ENCODE data around the gene ADARB2.

The ADARB2 gene

GRCh38 chr10:1661859-1662437 is 75.4 kb downstream of the ADARB2 start:
- no peak for DNase-seq (ENCODE audit: low read depth)

DNA sequence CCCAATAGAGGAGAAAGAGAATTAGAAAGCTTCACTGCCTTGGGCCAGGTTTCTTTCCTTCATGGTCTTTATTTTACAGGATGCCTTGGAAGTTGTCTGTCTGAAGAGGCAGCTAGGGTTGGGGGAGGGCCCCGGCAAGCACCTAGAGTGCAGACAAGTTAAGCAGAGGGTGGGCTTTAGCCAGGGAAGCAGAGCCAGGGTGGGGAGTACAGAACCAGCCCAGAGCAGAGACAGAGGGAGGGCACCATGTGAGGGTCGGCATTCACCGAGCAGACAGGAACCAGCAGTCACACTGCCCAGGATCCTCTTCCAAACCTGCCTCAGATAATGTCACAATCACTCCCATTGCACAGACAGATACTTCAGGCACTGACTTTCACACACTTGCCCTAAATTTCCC is 75.9 kb downstream of the ADARB2 start:
- no peak for DNase-seq (ENCODE audit: low read depth)

- no peak for DNase-seq (ENCODE audit: low read depth)
Observed at GRCh38 chr10:1660815-1661214, 76.5 kb downstream of the ADARB2 start.

DNA sequence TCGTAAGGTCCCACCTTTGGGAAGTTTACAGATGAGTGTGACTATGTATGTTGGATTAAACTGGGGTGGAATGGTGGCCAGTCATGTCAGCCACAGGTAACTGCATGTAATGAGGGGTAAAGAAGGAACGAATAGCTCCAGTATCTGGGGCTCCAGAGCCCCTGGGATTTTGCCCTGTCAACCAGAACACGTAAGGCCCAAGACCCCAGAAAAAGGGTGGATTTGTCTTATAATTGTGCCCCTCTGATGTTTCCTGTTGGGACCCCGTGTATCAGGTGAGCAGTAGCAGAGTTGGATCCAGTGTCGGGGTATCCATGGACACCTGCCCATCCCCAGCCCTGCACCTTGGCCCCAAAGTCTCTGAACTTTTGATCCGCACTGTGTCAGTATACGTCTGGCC is 76.9 kb downstream of the ADARB2 start:
- no peak for DNase-seq (ENCODE audit: low read depth)

GRCh38 chr10:1659221-1659791 is 78.0 kb downstream of the ADARB2 start:
- DNase-seq (ENCODE audit: low read depth): no peak

DNA sequence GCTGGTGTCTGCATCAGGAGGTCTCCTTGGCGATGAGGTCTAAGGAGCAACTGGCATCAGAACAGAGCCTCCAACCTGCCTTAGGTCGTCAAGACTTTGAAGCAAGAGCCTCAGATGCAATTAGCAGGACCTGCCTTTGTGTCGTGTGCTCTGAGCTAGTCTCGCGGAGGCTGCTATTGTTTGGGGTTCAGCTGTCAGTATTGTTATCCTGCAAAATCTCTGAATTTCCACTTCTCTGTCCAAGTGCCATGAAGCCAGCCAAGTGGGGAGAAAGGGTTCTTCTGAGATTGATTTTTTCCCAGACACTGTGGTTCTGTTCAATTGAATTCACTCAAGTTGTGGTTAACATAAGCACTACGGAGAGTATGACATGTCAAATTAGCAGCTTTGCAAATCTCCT is 78.7 kb downstream of the ADARB2 start:
- DNase-seq (ENCODE audit: low read depth): no peak

GRCh38 chr10:1657479-1657878 is 79.8 kb downstream of the ADARB2 start:
- no peak for DNase-seq (ENCODE audit: low read depth)

DNA sequence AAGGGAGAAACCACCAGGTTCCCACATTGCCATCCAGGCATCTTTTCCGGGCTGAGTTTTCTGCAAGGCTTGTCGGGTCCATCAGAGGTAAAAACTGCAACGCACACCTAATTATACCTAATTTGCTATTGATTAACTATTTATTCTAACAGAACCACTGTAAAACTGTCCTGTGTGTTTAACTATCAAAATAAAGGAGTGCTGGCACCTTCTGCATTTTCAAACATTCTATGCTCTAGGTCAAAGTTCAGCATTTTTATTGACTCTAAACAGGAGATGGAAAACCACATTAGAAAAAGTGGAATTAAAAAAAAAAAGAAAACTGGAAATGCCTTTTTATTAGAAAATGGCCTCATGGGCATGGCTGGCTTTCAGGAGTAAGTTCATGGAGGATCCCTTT is 82.0 kb downstream of the ADARB2 start:
- DNase-seq (ENCODE audit: low read depth): no peak

DNA sequence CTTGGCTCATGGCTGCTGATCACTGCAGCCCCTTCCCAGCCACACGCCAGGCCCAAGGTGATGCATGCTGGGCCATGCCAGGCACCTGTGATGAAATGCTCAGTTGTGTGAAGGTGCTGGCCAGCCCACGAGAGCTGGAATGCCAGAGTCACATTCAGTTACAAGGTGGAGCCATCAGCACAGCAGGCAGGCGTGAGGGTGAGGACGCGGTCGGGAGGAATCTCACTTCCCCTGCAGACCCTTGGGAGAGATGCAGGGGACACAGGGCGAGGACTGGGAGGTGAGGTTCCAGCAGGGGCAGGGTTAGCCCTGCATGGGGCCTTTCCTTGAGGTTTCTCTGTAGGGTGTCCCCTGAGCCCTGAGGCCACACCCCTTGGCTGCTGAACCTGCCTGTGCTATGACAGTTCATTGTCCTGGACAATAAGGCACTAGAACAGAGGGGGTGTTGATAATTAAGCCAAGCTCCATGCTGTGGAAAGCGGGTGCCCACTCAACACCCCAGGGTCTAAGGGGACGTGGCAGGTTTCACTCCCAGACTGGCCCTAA is 82.4 kb downstream of the ADARB2 start:
- no peak for DNase-seq (ENCODE audit: low read depth)

- no peak for DNase-seq (ENCODE audit: low read depth)
Observed at GRCh38 chr10:1654247-1654646, 83.1 kb downstream of the ADARB2 start.

DNA sequence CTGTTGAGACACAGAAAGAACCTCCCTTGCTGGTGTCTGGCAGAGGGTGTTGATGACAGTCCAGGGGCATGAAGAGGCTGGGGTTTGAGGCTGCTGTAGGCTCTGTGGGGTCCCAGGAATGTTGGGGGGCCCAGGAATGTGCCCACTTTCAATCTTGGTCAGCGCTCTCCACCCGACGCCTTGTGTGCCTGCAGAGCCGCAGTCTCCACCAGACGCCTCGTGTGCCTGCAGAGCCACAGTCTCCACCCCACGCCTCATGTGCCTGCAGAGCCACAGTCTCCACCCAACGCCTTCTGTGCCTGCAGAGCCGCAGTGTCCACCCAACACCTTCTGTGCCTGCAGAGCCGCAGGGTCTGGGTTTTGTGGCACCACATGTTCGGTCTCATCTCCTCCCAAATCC is 84.0 kb downstream of the ADARB2 start:
- DNase-seq (ENCODE audit: low read depth): no peak

GRCh38 chr10:1652151-1652550 is 85.2 kb downstream of the ADARB2 start:
- DNase-seq (ENCODE audit: low read depth): no peak

DNA sequence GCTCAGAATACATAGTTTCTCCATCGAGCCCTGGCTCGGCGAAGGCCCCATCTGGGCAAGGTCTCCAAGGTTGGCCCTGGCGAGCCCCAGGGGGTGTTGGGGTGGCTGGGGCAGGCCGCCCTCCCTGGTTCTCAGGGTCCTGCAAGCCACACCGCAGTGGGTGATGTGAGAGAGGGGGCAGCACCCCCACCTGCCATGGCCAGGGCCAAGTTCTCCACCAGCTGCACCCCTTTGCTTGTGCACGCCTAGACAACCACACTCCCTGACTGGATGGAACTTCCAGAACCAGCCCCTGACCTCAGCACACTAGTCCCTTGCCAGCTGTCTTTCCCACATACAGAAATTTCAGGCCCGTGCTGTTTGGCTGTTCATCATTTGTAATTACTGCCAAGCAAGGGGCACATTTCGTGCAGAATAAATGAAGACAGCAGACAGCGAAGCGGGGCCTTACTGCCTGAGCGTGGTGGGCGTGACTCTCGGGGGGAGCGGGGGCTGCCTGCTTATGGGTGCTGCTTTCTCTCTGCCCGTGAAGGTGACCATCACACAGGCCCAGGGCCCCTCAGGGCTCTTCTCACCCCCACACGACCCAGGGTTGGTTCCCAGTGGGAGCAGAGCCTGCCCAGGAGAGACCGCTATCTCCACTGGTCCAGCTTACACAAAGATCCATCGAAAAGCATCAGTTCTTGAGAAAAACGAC is 85.9 kb downstream of the ADARB2 start:
- DNase-seq (ENCODE audit: low read depth): no peak

DNA sequence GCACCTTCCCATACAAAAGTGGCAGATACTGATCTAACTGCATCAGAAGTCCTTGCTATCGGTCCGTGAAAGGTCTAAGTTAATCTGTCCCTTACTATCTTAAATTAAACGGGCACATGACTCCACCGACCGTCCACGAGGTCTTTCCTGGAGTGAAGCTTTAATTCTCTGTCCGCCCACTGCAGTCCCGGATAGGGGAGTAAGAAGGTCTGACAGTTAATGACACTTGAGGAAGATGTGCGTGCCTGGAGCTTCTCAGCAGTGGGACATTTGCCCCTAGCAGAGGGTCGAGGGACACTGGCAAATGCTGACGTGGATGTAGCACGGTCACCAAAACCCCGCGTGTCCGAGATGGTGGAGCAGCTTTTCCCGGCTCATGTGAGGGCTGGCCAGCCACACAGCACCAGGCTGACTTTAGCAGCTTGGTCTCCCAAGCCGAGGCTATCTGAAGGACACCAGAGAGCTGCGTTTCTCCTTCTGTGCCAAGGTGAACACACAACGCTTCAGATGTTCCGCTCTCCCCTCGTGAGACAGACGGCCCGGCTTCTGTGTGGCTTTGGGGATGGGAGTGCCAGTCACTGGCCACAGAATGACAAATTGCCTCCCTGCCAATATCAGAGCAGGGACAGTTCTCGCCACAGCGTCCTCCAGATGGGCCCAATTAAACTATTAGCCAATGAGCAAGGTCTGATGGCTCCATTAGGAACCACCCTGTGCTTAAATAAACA is 86.6 kb downstream of the ADARB2 start:
- no peak for DNase-seq (ENCODE audit: low read depth)

DNA sequence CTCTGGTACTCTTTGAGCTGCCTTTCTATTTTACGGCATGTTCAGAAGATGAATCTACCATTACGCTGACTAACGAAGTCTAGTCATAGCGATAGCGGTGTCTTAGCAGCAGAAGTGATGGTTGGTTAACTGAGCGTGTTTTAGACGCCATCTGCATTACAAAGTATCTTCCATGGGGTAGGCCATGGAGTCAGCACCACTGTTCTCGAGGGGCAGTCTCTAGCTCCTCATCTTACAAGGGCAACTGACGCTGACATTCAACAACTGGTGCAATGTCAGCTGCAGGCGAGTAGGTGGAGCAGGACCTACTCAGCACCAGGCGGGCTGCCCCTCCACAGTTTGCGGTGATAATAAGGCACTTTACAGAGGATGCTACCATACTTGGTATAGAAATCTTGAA is 88.7 kb downstream of the ADARB2 start:
- no peak for DNase-seq (ENCODE audit: low read depth)

GRCh38 chr10:1646332-1646731 is 91.0 kb downstream of the ADARB2 start:
- DNase-seq (ENCODE audit: low read depth): no peak

DNA sequence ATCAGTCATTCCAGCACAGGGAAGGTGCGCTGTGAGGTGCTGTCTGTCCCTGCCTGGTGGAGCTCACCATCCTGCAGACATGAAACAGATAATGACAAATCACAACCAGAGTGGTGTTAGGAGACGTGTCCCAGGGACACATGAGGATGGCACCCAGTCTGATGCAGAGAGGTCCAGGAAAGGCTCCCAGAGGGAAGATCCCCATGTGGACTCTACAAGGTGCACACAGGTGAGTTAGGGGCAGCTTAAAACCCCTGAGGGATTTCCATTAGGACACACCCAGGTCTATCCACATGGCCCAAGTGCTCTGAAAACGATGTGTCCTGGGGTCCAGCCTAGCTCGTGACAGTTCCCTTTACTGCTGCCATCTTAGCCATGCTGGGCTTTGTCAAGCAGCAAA is 91.4 kb downstream of the ADARB2 start:
- no peak for DNase-seq (ENCODE audit: low read depth)

DNA sequence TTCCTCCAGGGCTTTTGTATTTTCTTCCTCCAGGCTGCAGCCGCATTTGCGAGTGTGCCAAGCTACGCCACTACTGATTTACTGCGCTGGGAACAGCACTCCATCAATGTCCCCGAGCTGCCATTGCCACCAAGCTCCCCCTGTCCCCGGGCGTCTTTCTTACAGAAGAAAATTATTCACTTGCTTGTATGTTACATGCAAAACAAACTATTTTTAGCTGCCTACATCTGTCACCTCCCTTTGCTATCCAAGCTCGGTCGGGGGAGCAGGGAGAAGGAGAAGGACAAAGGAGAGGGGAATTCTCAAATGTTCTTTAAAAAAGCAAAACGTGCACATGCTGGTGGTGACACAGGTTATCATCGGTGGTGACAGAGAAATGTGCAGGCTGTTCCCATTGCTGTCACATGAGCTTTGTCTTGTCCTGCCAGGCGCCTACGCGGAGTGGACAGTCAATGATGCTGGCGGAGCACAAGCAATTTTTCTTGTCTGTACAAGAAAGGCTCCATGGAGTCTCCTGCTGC is 93.1 kb downstream of the ADARB2 start:
- DNase-seq (ENCODE audit: low read depth): no peak

DNA sequence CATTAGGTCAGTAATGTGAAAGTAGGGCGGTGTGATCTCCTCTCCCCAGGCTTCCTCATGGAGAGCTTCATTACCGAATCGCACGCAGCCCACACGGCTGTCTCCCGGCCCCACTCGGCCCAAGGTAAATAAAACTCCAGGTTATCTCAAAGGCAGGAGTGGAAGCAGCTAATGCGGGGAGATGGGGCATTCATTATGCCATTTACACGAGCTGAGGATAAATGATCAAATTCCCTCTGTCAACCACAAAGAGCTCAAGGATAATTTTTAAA is 93.5 kb downstream of the ADARB2 start:
- DNase-seq (ENCODE audit: low read depth): no peak

DNA sequence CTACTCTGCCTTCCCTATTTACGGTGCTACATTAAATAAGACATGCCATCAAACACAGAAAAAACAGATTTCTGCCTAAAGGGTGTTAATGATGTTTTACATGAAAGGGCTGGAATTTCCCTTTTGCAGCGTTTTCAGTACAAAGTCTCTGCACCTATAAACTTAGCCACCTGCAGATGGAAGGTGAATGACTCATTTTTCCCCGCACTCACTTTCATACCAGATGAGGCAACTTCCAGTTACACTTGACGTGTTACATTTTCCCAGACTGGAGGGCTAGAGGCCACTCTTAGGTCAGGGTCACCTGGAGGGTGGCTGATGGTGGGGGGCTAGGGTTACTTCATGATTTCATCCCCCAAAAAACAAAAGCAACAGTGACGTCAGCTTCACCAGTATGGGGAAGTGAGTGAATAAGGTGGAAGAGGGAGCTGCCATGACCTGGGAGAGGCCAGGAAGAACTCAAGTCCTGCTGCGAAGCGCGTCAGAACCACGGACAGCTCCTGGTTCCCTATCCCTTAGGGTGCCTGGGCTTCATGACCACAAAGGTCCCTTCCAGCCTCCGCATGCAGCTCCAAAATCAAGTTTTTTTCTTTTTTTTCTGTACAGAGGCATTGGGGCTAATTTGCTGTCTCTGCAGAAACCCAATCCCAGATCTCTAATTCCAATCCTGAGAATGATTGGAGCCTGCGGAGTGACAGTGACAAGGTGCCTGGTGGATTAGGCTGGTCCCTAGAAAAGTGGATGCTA is 94.0 kb downstream of the ADARB2 start:
- no peak for DNase-seq (ENCODE audit: low read depth)

GRCh38 chr10:1642600-1643160 is 94.6 kb downstream of the ADARB2 start:
- no peak for DNase-seq (ENCODE audit: low read depth)

- no peak for DNase-seq (ENCODE audit: low read depth)
Observed at GRCh38 chr10:1641402-1641801, 95.9 kb downstream of the ADARB2 start.

Measured in fibroblast of gingiva (primary cell).